ENCODE data around the gene PROSER3. TPM values are rescaled to one million over a fixed set of nuclear protein-coding genes. Genes with fewer than 3 reads are reported as not detected.

The PROSER3 gene
- 10 to 100 TPM; 33.1 to 40.2 (median 35.9) TPM for total RNA-seq
- 8.3 TPM for total RNA-seq (2013)

- ATAC-seq (peak; percentile 92 to 99 (median 95)), DNase-seq (peak; percentile 97 to 99)
- Mint-ChIP-seq H3K4me1 (peaks cover 29 to 40% of the 10 kb centered on the region in 2 donors), H3K4me3 (peak within 1 kb of the TSS; percentile 98), H3K36me3 (no peaks in the 10 kb centered on the region), H3K27ac (peak within 1 kb of the TSS; percentile 93 to 97), H3K9me3 (no peaks in the 10 kb centered on the region), H3K27me3 (ENCODE audit: low read depth in 2 of 2) (peaks cover 0 to 18% of the 10 kb centered on the region in 2 donors)
- peaks cover 29% of the 10 kb centered on the region for H3K4me1 ChIP-seq (ENCODE audit: control insufficient read depth, insufficient read depth, low read length)
- TF ChIP-seq CTCF (IDR thresholded peaks at IDR 0.05), result no peak
- H3K9me3 ChIP-seq (ENCODE audit: control insufficient read depth, insufficient read depth, low read length), result no peaks in the 10 kb centered on the region
- no peaks in the 10 kb centered on the region for H3K27me3 ChIP-seq (ENCODE audit: control insufficient read depth, insufficient read depth, low read length)
- peak within 1 kb of the TSS; percentile 84 for H3K4me3 ChIP-seq (ENCODE audit: low read length)
- H3K27ac ChIP-seq (ENCODE audit: low read length), result peak within 1 kb of the TSS; percentile 87
- peaks cover 23% of the 10 kb centered on the region for H3K36me3 ChIP-seq (ENCODE audit: control insufficient read depth, insufficient read depth, low read length)
- intact Hi-C loops (cut with micrococcal nuclease), result loop anchor here (1.0 to 5.0 kb wide), 3 partner anchors 10 to 116 kb away; partner anchors contain the start of genes ARHGAP33, ETV2 and LIN37
- under 1% methylated on average over 53 of the region's 53 CpGs for WGBS (ENCODE audit: insufficient coverage)
Measured at GRCh38 chr19:35757749-35758608, at the start of gene PROSER3. TSS of gene PROSER3 (plus strand) at chr19:35758176. CDS start at chr19:35758216, 40 bp downstream.

GRCh38 chr19:35708391-35708790 is 49.6 kb upstream of the PROSER3 start:
- Histone ChIP-seq H3K4me1 (ENCODE audit: control insufficient read depth, insufficient read depth, low read length) (peaks cover 13% of the 10 kb centered on the region), H3K9me3 (ENCODE audit: control insufficient read depth, insufficient read depth, low read length) (no peaks in the 10 kb centered on the region), H3K36me3 (ENCODE audit: control insufficient read depth, insufficient read depth, low read length) (no peaks in the 10 kb centered on the region), H3K27me3 (ENCODE audit: control insufficient read depth, insufficient read depth, low read length) (no peaks in the 10 kb centered on the region), H3K4me3 (ENCODE audit: low read length) (no peak overlapping the region), H3K27ac (ENCODE audit: low read length) (no peak overlapping the region)
- no peaks in the 10 kb centered on the region for H3K27me3 Mint-ChIP-seq (ENCODE audit: low read depth in 2 of 2)
- DNase-seq (no peak), ATAC-seq (no peak)
- H3K9me3 Mint-ChIP-seq, result no peaks in the 10 kb centered on the region
- H3K4me1 Mint-ChIP-seq, result no peaks in the 10 kb centered on the region
- 94% methylated on average over 1 of the region's 1 CpG for WGBS (ENCODE audit: insufficient coverage)
- no peak for TF ChIP-seq CTCF (IDR thresholded peaks at IDR 0.05)
- no peak overlapping the region for H3K4me3 Mint-ChIP-seq
- intact Hi-C loops (cut with micrococcal nuclease), result no loop called here
- H3K27ac Mint-ChIP-seq, result no peak overlapping the region
- no peaks in the 10 kb centered on the region for H3K36me3 Mint-ChIP-seq

- no peak for TF ChIP-seq CTCF (IDR thresholded peaks at IDR 0.05)
- Histone ChIP-seq H3K27me3 (ENCODE audit: control insufficient read depth, insufficient read depth, low read length) (no peaks in the 10 kb centered on the region), H3K4me3 (ENCODE audit: low read length) (no peak overlapping the region), H3K27ac (ENCODE audit: low read length) (peak overlapping the region; percentile 65), H3K36me3 (ENCODE audit: control insufficient read depth, insufficient read depth, low read length) (no peaks in the 10 kb centered on the region), H3K4me1 (ENCODE audit: control insufficient read depth, insufficient read depth, low read length) (peaks cover 29% of the 10 kb centered on the region), H3K9me3 (ENCODE audit: control insufficient read depth, insufficient read depth, low read length) (no peaks in the 10 kb centered on the region)
- Mint-ChIP-seq H3K36me3 (no peaks in the 10 kb centered on the region), H3K27ac (no peak overlapping the region), H3K27me3 (ENCODE audit: low read depth in 2 of 2) (no peaks in the 10 kb centered on the region), H3K4me1 (peaks cover 1 to 12% of the 10 kb centered on the region in 2 donors), H3K4me3 (no peak overlapping the region), H3K9me3 (no peaks in the 10 kb centered on the region)
- WGBS (ENCODE audit: insufficient coverage), result 64% methylated on average over 13 of the region's 13 CpGs
- no peak for ATAC-seq
- peak in 1 of 2 donors; percentile 55 for DNase-seq
- intact Hi-C loops (cut with micrococcal nuclease), result no loop called here
Measured at GRCh38 chr19:35710784-35711723, 46.9 kb upstream of the PROSER3 start.

All from natural killer cell (primary cell).